Stimulated activated CD4-positive, alpha-beta T cell treated with anti-CD3 and anti-CD28 coated beads, TNF-alpha, amount 100 ng/mL, for 48 hours (primary cell): ENCODE results near the gene FAM72C.
A peak's percentile ranks its signal among the peaks of the same experiment; 100 is the strongest.
"Not testable (repeated sequence)": the region's sequence is repeated elsewhere in the genome, so short reads cannot be mapped to it uniquely, and the experiment has no call there.

ENCODE experiments used
- DNase-seq, 3 donors: peaks; one replicate each; pipeline ENCODE4 v3.0.0-alpha.2; 2020; ENCODE audit warnings: low read depth in 3 of 3

The FAM72C gene

GRCh38 chr1:143984721-143985473 lies 13.1 kb upstream of the FAM72C start:
- not testable (repeated sequence) for DNase-seq

- not testable (repeated sequence) for DNase-seq
Measured at GRCh38 chr1:143974416-143974815, 2.6 kb upstream of the FAM72C start.

- DNase-seq, result not testable (repeated sequence)
Measured at GRCh38 chr1:143973876-143974414, 2.2 kb upstream of the FAM72C start.

GRCh38 chr1:143972753-143973326 lies 1.1 kb upstream of the FAM72C start:
- DNase-seq, result not testable (repeated sequence)

- not testable (repeated sequence) for DNase-seq
Measured at GRCh38 chr1:143965860-143966259, 5.9 kb downstream of the FAM72C start.

GRCh38 chr1:143964294-143964693 lies 7.5 kb downstream of the FAM72C start:
- DNase-seq, result not testable (repeated sequence)

GRCh38 chr1:143955930-143956329 lies 15.9 kb downstream of the FAM72C start:
- DNase-seq, result not testable (repeated sequence)

GRCh38 chr1:143952913-143953312 lies 18.9 kb downstream of the FAM72C start:
- not testable (repeated sequence) for DNase-seq

GRCh38 chr1:143951485-143952391 lies 20.0 kb downstream of the FAM72C start:
- DNase-seq, result not testable (repeated sequence)

- not testable (repeated sequence) for DNase-seq
Measured at GRCh38 chr1:143947749-143948148, 24.0 kb downstream of the FAM72C start.

GRCh38 chr1:143945253-143945652 lies 26.5 kb downstream of the FAM72C start:
- DNase-seq, result not testable (repeated sequence)

GRCh38 chr1:143944576-143945240 lies 27.1 kb downstream of the FAM72C start:
- DNase-seq, result not testable (repeated sequence)

- DNase-seq, result not testable (repeated sequence)
Measured at GRCh38 chr1:143943319-143943978, 28.3 kb downstream of the FAM72C start.

GRCh38 chr1:143942238-143942860 lies 29.4 kb downstream of the FAM72C start:
- DNase-seq, result not testable (repeated sequence)

- not testable (repeated sequence) for DNase-seq
Measured at GRCh38 chr1:143939666-143940065, 32.1 kb downstream of the FAM72C start.

GRCh38 chr1:143938922-143939321 lies 32.9 kb downstream of the FAM72C start:
- DNase-seq, result not testable (repeated sequence)

GRCh38 chr1:143936457-143937115 lies 35.2 kb downstream of the FAM72C start:
- DNase-seq, result peak; percentile 0 to 9 (median 5)

- not testable (repeated sequence) for DNase-seq
Measured at GRCh38 chr1:143919127-143919526, 52.7 kb downstream of the FAM72C start.

GRCh38 chr1:143918552-143918951 lies 53.2 kb downstream of the FAM72C start:
- not testable (repeated sequence) for DNase-seq

GRCh38 chr1:143913705-143914104 lies 58.1 kb downstream of the FAM72C start:
- not testable (repeated sequence) for DNase-seq
